Kidney (tissue), 14 donors: ENCODE results near the gene DNLZ. TPM values are rescaled to one million over a fixed set of nuclear protein-coding genes. Genes with fewer than 3 reads are reported as not detected.

ENCODE experiments used
- DNase-seq, 5 donors: peaks; one replicate each; pipeline ENCODE4 v3.0.0-alpha.2; 2013 to 2020
- FAIRE-seq: peaks from 2 replicates; lab custom pipeline; 2012; peaks lifted over from hg19 to GRCh38; lab: Jason Lieb, UNC
- H3K27ac ChIP-seq, 2 donors: one replicate each; pipeline ENCODE4 v1.7.0; 2013; ENCODE audit warnings: low read depth in 2 of 2, low read length in 2 of 2, inconsistent platforms in 1 of 2
- H3K27me3 ChIP-seq: one replicate; pipeline ENCODE4 v1.7.1; 2013; ENCODE audit warnings: low read length, inconsistent platforms; ENCODE audit not compliant: control insufficient read depth, insufficient read depth
- H3K36me3 ChIP-seq, 3 donors: one replicate each; pipeline versions ENCODE4 v1.7.0 to v1.7.1; 2013; ENCODE audit warnings: low read length in 3 of 3, control low read depth in 1 of 3, inconsistent platforms in 1 of 3; ENCODE audit not compliant: insufficient read depth in 3 of 3, control insufficient read depth in 2 of 3
- H3K4me1 ChIP-seq, 3 donors: one replicate each; pipeline versions ENCODE4 v1.7.0 to v1.7.1; 2013; ENCODE audit warnings: low read length in 3 of 3, inconsistent platforms in 1 of 3, low read depth in 1 of 3; ENCODE audit not compliant: control insufficient read depth in 2 of 3, insufficient read depth in 2 of 3
- H3K4me3 ChIP-seq, 3 donors: one replicate each; pipeline versions ENCODE4 v1.7.0 to v1.8.1; 2013; ENCODE audit warnings: low read length in 3 of 3, control low read depth in 1 of 3, inconsistent platforms in 1 of 3
- H3K9ac ChIP-seq, 3 donors: one replicate each; pipeline versions ENCODE4 v1.7.0 to v1.7.1; 2013; ENCODE audit warnings: low read length in 3 of 3, control low read depth in 1 of 3, inconsistent platforms in 1 of 3
- H3K9me3 ChIP-seq, 3 donors: one replicate each; pipeline versions ENCODE4 v1.7.0 to v1.7.1; 2013; ENCODE audit warnings: low read length in 3 of 3, control low read depth in 1 of 3, inconsistent platforms in 1 of 3; ENCODE audit not compliant: control insufficient read depth in 2 of 3, insufficient read depth in 1 of 3
- intact Hi-C: fragments of 100-400 bp; cut with DNase I; formaldehyde crosslinking; loops from one replicate; pipeline ENCODE4 v1.11.1; 2022
- polyA plus RNA-seq: library from polyadenylated mRNA; stranded (reverse); fragments of 350-450 nt; fragmentation: Illumina TruSeq; extraction: RNeasy Lipid Tissue Mini Kit (QIAGEN cat#74804); gene quantifications from one replicate; pipeline ENCODE4 v1.2.3, GENCODE V29; 2014; ENCODE audit warnings: low read depth, low replicate concordance; ENCODE audit not compliant: insufficient read depth
- total RNA-seq: library from RNA; stranded (reverse); fragmentation: NEBNext Ultra II Directional; extraction: Animal tissue kit (Norgen Biotek cat#: 25700); gene quantifications from one replicate; pipeline ENCODE4 v1.2.1, GENCODE V29; 2021
- TF ChIP-seq, protein P1 (sequence below): IDR thresholded peaks from 3 replicates; pipeline ENCODE4 v1.5.1; 2012; ENCODE audit warnings: mild to moderate bottlenecking, moderate library complexity, borderline replicate concordance; ENCODE audit not compliant: insufficient read depth; ENCODE audit errors: extremely low read depth
- donor health status: control.
- donor health status: control.
- donor health status: control.
- donor health status: control.
- donor health status: control.
- donor health status: DM: yes; HTN: yes; CAD: no.
- donor health status: Normal renal cell carcinoma (clear cell type).

Gene DNLZ
- total and polyA plus RNA-seq, 2 donors from 2014 or later: 22.1 to 30.4 TPM

DNA sequence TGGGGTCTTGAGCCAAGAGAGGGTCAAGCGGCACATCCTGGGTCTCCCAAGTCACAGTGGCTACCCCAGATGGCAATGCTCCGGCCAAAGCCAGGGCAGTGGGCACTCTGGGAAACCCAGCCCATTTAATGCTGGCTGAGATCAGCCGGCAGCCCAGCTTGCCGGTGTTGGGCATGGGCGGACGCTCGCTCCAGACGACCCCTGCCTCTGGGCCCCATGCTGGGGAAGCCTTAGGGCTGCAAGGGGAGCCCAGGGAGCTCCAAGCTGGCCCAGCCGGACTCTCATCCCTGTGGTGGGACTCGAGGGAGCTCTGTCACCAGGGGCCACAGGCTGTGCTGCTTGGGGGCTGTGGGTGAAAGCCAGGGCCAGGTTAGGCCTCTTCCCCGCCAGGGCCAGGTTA, 15.9 kb upstream of the DNLZ start:
- Histone ChIP-seq H3K27me3 (no peaks in the 10 kb centered on the region), H3K4me1 (peaks cover 0 to 2% (median 0%) of the 10 kb centered on the region in 3 donors), H3K27ac (no peak overlapping the region), H3K36me3 (peaks cover 0 to 4% (median 3%) of the 10 kb centered on the region in 3 donors), H3K4me3 (no peak overlapping the region), H3K9me3 (no peaks in the 10 kb centered on the region), H3K9ac (no peak overlapping the region)
- FAIRE-seq (no peak), DNase-seq (no peak)
- TF ChIP-seq, protein P1, sequence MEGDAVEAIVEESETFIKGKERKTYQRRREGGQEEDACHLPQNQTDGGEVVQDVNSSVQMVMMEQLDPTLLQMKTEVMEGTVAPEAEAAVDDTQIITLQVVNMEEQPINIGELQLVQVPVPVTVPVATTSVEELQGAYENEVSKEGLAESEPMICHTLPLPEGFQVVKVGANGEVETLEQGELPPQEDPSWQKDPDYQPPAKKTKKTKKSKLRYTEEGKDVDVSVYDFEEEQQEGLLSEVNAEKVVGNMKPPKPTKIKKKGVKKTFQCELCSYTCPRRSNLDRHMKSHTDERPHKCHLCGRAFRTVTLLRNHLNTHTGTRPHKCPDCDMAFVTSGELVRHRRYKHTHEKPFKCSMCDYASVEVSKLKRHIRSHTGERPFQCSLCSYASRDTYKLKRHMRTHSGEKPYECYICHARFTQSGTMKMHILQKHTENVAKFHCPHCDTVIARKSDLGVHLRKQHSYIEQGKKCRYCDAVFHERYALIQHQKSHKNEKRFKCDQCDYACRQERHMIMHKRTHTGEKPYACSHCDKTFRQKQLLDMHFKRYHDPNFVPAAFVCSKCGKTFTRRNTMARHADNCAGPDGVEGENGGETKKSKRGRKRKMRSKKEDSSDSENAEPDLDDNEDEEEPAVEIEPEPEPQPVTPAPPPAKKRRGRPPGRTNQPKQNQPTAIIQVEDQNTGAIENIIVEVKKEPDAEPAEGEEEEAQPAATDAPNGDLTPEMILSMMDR: no peak
- intact Hi-C loops: no loop called here

DNA sequence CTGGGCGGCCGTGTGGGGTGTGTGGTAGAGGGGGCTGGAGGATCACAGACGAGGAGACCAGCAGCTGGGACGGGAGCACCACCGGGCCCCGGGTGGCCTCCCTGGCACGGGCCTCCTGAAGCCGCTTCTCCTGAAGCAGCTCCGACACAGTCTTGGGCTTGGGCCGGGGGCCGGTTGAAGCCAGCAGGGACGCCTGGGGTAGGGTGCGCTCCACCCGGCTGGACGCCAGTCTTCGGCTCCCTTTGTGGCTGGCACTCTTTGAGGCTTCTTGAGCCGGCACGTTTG, 15.4 kb upstream of the DNLZ start:
- no peak overlapping the region for H3K27ac ChIP-seq
- H3K4me1 ChIP-seq: peaks cover 0 to 2% (median 0%) of the 10 kb centered on the region in 3 donors
- no peak overlapping the region for H3K9ac ChIP-seq
- peaks cover 0 to 2% (median under 1%) of the 10 kb centered on the region in 3 donors for H3K36me3 ChIP-seq
- no peaks in the 10 kb centered on the region for H3K27me3 ChIP-seq
- peak in 1 of 5 donors; percentile 74 for DNase-seq
- no peaks in the 10 kb centered on the region for H3K9me3 ChIP-seq
- TF ChIP-seq, protein P1: no peak
- intact Hi-C loops: no loop called here
- H3K4me3 ChIP-seq: no peak overlapping the region
- no peak for FAIRE-seq

DNA sequence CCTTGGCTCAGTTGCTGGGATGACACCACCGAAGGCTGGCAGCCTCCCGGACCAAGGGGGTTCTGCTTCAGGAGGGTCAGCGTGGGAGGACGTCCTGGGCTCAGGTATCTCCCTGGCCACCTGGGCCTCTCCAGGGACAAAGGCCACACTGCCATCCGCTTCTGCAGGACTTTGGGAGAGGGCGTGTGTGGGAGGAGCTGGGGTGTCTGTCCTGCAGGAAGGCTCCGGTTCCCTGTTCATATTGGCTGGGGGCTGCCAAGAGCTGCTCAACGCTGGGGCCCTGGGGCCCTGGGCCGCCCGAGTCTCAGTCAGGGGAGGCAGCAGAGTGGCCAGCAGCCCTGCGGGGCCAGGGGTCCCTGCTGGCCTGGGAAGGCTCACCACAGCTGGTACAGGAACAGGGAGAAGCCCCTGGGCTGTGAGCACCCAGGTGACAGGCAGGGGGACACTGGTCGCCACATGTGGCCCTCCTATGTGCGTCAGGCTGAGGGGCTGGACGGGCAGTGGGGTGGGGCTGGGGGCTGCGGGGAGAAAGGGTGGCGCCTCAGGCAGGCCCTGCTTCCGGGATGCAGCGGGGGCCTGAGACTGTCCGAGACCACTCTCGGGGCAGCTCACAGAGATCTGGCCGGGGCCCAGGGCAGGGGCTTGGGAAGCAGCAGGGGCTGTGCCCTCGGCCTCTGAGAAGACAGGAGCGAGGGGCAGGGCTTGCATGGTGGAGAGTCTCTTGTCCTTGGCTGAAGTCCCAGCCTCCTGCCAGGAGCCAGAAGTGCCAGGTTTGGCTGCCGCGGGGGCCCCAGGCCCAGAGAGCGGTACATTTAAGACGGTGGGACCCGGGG, 14.8 kb upstream of the DNLZ start:
- H3K36me3 ChIP-seq: peaks cover 0 to 2% (median 0%) of the 10 kb centered on the region in 3 donors

More for the DNA sequence above, 14.8 kb upstream of the DNLZ start:
- Histone ChIP-seq H3K9me3 (no peaks in the 10 kb centered on the region), H3K9ac (no peak overlapping the region), H3K4me3 (no peak overlapping the region), H3K4me1 (peaks cover 0 to 2% (median 0%) of the 10 kb centered on the region in 3 donors), H3K27me3 (no peaks in the 10 kb centered on the region), H3K27ac (no peak overlapping the region)
- DNase-seq (peak in 3 of 5 donors; percentile 67 to 75 (median 74)), FAIRE-seq (no peak)
- intact Hi-C loops: no loop called here
- TF ChIP-seq, protein P1: no peak
